WERI-Rb-1 (cell line): ENCODE measurements around the gene ARGLU1.
A peak's percentile ranks its signal among the peaks of the same experiment; 100 is the strongest.

ENCODE experiments used
- DNase-seq: peaks from one replicate; pipeline ENCODE4 v3.0.0-alpha.2; 2020
- H3K27ac ChIP-seq: fragments of 250-450 bp; sonication (Bioruptor Pico); 2 replicates; pipeline ENCODE4 v1.5.1; 2020; ENCODE audit warnings: mild to moderate bottlenecking, moderate library complexity
- H3K27me3 ChIP-seq: fragments of 250-450 bp; sonication (Bioruptor Pico); 2 replicates; pipeline ENCODE4 v1.5.1; 2021; ENCODE audit warnings: mild to moderate bottlenecking, low read depth, moderate library complexity; ENCODE audit not compliant: insufficient read depth, severe bottlenecking
- H3K36me3 ChIP-seq: fragments of 250-450 bp; sonication (Bioruptor Pico); 2 replicates; pipeline ENCODE4 v1.5.1; 2020; ENCODE audit warnings: mild to moderate bottlenecking, moderate library complexity
- H3K4me3 ChIP-seq: 2 replicates; pipeline ENCODE4 v1.5.1; 2011; ENCODE audit warnings: low read depth, mild to moderate bottlenecking, control low read depth, low read length
- H3K9me3 ChIP-seq: fragments of 250-450 bp; sonication (Bioruptor Pico); 2 replicates; pipeline ENCODE4 v1.5.1; 2021; ENCODE audit warnings: mild to moderate bottlenecking, moderate library complexity; ENCODE audit not compliant: severe bottlenecking
- CTCF ChIP-seq: IDR thresholded peaks from 2 replicates; pipeline ENCODE4 v1.5.1; 2011; ENCODE audit warnings: low read depth, mild to moderate bottlenecking, control low read depth, inconsistent platforms, low read length

ARGLU1 gene

DNA sequence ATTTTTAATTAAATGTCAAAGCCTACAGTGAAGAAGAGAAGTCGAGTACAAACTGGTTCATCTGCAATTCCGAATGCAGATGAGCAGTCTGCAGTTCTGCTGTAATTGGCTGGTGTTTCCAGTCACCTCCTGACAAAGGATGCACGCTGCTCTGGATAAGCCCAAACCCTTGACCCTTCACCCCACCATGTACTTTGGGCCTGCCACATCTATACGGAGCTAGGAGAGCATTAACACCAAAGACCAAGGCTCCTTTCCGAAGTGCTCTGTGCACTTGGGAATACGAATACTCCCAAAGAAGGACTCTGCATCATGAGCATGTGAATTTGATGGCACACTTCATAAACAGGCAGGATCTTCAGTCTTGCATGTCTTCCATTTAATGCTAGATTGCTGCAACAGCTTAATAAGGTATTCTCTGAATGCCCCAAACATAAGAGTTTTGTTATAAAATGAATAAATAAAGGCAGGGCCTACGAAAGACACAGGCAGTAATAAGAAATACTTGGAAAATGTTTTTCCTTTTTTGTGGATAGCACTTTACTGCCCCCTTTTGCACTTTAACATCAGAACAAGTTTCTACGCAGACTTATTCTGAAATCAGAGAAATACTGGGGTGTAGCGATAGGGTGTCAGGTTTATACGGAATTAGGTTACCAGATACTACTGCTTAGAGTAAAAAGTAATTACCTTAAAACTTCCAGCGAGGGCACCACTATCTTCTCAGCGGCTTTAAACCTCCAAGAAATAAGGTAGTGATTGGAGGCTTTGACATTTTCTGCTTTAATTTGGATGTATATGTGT is 47.5 kb downstream of the ARGLU1 start:
- H3K36me3 ChIP-seq, result no peaks in the 10 kb centered on the region
- H3K27ac ChIP-seq, result no peak overlapping the region
- no peaks in the 10 kb centered on the region for H3K27me3 ChIP-seq
- TF ChIP-seq CTCF, result peak; percentile 7; the same call in 1 of the 2 replicates
- no peak overlapping the region for H3K4me3 ChIP-seq
- DNase-seq, result no peak
- H3K9me3 ChIP-seq, result no peaks in the 10 kb centered on the region

GRCh38 chr13:106518512-106518911 is 49.4 kb downstream of the ARGLU1 start:
- no peak overlapping the region for H3K27ac ChIP-seq
- TF ChIP-seq CTCF, result no peak
- H3K36me3 ChIP-seq, result no peaks in the 10 kb centered on the region
- no peak overlapping the region for H3K4me3 ChIP-seq
- H3K27me3 ChIP-seq, result no peaks in the 10 kb centered on the region
- no peaks in the 10 kb centered on the region for H3K9me3 ChIP-seq
- DNase-seq, result no peak

DNA sequence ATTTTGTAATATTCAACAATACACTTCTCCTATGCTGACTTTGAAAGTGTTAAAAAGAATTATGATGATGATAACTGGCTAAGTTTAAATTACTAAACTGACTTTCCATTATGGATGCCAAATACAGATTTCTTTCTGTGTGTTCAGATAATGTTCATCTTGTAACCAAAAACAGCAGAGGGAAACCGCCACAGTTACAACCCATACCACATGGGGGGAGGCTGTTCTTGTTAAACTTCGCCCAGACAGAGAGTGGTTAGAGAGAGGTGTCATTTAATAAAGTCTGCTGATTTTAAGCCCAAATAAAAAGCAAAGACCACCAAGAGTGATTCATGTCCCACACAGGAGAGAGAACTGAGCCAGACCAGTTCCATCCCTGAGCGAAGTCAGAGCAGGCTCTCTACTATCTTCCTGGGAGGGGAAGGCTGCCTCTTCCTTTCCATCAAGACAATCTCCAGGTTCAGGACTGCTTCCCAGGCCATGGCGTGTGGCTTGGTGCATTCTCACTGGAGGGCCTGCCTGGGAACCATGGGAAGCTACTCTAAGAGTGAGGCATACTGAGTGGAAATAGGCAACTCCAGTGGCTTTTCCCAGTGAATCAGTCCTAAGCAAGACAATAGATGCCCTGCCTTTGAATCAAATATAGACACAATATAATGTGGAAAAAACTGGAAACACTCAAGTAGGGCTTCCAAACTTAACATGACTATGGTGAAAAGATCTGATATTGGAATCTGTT is 50.7 kb downstream of the ARGLU1 start:
- no peak overlapping the region for H3K27ac ChIP-seq
- no peaks in the 10 kb centered on the region for H3K27me3 ChIP-seq
- no peaks in the 10 kb centered on the region for H3K9me3 ChIP-seq
- no peak overlapping the region for H3K4me3 ChIP-seq
- DNase-seq, result no peak
- H3K36me3 ChIP-seq, result no peaks in the 10 kb centered on the region
- no peak for TF ChIP-seq CTCF

DNA sequence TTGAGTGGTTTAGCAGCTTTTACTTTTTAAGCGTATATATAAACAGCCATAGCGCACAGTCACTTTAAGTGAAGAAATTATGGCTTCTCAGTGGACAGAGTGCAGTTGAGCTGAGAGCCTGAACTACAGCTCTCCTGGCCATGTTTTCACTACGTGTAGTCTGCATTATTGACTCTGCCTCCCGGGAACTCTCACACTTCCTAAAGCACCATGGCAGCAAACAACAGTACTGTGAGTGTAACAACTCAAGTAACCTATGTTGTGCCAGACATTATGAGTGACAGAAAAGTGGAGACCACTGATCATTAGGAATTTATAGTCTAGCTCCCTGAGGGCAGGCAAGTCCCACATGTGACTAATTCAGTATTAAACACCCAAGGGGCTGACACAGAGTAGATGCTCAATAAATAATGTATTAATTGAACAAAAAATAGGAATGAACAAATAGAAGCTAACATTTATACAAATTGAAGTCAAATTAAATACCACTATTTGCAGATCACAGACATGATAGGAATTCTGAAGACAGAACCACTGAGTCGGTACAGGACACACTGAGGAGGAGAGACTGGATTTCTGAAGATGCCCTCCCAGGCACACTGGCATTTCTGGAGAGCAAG is 52.2 kb downstream of the ARGLU1 start:
- H3K9me3 ChIP-seq, result no peaks in the 10 kb centered on the region
- H3K27ac ChIP-seq, result no peak overlapping the region
- no peak for TF ChIP-seq CTCF
- no peaks in the 10 kb centered on the region for H3K36me3 ChIP-seq
- no peaks in the 10 kb centered on the region for H3K27me3 ChIP-seq
- DNase-seq, result no peak
- no peak overlapping the region for H3K4me3 ChIP-seq

DNA sequence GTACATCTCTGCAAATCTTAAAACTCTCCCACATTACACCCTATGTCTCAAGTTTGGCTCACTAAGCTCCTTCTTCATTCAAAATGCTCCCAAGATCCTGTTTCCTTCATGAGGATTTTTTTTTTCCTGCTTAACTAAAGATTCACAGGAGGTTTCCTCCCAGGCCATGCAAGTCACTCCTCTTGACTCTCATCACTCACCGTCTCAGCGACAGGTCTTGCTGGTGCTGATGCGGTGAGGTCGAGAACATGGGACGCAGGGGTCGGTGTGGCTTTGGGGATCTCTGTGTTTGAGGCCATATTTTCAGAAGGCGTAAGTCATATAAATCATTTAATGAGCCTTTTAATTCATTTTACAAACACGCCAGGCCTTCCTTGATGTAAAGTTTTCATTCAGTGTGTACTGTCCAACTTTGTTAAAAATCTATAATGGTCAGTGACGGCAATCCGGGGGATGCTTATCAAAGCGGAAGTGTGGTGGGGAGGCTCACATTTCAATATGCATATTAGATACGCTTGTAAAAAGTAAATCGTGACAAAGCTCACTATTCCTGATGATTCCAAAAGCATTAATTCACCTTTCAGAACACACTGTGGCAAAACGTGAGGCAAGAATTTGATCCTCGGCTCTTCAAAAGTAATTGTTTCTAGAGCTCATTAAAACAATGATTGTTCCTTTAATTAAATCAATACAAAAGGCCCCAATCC is 52.9 kb downstream of the ARGLU1 start:
- H3K4me3 ChIP-seq, result no peak overlapping the region
- no peaks in the 10 kb centered on the region for H3K9me3 ChIP-seq
- H3K27me3 ChIP-seq, result no peaks in the 10 kb centered on the region
- DNase-seq, result no peak
- no peak overlapping the region for H3K27ac ChIP-seq
- no peak for TF ChIP-seq CTCF
- H3K36me3 ChIP-seq, result no peaks in the 10 kb centered on the region
